GM12875 (cell line): ENCODE results near the gene SLC38A11.
"Not testable (repeated sequence)": the region's sequence is repeated elsewhere in the genome, so short reads cannot be mapped to it uniquely, and the experiment has no call there.

Experiments used
- H3K4me3 ChIP-seq: one replicate; pipeline ENCODE4 v1.5.1; 2011; ENCODE audit warnings: low read depth, low read length, control low read depth
- TF ChIP-seq, protein P1 (sequence below): IDR thresholded peaks from 2 replicates; pipeline ENCODE4 v1.5.1; 2011; ENCODE audit warnings: low read depth, mild to moderate bottlenecking, control low read depth, inconsistent platforms, low read length, moderate library complexity, borderline replicate concordance; ENCODE audit not compliant: insufficient read depth

SLC38A11 gene

DNA sequence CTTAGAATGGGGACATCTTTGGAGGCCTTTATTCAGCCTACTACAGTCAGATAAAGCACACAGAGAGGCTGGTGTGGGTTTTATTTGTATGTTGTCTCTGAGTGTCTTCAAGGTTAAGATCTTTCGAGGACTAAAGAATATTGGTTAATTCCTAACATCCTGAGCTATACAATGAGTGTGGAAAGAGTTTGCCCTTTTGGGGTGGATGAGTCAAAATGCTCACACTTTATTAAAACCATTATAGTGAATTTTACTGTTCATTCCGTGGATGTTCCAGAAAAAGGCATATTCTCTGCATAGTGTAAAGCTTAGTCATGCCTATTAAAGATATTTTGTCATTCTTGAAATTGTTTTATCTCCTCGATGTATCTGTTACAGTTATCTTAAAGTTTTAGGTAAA is 29.1 kb upstream of the SLC38A11 start:
- no peak overlapping the region for H3K4me3 ChIP-seq
- TF ChIP-seq, protein P1, sequence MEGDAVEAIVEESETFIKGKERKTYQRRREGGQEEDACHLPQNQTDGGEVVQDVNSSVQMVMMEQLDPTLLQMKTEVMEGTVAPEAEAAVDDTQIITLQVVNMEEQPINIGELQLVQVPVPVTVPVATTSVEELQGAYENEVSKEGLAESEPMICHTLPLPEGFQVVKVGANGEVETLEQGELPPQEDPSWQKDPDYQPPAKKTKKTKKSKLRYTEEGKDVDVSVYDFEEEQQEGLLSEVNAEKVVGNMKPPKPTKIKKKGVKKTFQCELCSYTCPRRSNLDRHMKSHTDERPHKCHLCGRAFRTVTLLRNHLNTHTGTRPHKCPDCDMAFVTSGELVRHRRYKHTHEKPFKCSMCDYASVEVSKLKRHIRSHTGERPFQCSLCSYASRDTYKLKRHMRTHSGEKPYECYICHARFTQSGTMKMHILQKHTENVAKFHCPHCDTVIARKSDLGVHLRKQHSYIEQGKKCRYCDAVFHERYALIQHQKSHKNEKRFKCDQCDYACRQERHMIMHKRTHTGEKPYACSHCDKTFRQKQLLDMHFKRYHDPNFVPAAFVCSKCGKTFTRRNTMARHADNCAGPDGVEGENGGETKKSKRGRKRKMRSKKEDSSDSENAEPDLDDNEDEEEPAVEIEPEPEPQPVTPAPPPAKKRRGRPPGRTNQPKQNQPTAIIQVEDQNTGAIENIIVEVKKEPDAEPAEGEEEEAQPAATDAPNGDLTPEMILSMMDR, result no peak

DNA sequence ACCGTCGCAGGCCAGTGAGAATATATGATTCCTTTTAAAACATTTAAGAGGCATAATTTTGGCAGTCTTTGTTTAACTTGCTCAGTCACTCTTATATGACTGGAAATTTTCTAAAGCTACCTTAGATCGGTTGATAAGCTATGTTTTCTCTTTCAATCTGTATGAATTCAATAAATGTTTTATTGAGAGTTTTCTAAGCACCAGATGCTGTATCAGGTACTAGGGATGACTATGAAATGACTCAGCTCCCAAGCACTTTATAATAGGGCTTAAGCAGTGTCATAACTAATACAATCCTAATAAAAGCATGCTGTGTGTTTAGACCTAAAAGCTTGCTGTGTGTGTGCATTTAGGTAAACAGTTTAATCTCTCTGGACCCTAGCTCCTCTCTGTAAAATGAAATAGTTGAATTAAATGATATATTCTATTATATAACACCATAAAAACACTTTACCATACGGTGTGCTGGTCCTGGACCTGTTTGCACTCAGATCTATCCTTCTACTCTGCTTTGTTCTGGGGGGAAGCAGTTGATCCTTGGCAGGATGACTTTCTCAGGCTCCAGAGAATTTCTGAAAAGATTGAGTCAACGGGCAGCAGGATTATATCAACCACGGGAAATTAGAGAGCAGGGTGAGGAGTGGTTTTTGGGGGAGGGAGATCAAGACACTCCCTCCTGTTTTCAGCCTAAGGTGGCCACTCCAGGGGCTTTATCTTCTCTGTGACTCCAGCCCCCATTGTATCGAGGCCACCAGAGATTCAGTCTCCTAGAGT is 26.1 kb upstream of the SLC38A11 start:
- TF ChIP-seq, protein P1, result no peak
- no peak overlapping the region for H3K4me3 ChIP-seq

DNA sequence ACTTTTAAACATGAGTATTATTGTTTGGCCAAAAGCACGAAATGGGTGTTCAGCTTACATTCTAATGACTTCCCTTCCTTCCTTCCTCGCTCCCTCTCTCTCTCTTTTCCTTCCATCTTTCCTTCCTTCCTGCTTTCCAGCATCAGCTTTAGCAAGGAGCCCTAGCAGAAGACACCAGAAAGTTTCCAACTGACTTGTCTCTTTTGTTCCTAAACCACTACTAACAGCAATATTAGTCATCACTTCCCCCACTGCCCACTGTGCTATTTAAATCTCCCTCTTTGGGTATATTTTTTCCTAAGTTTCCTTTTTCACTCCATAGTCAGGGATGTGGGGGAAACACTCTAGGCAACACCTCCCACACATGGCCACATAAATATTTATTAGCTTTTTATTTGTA is 25.4 kb upstream of the SLC38A11 start:
- H3K4me3 ChIP-seq, result not testable (repeated sequence)

GRCh38 chr2:164979113-164979512 is 23.8 kb upstream of the SLC38A11 start:
- TF ChIP-seq, protein P1, result no peak
- H3K4me3 ChIP-seq, result no peak overlapping the region

DNA sequence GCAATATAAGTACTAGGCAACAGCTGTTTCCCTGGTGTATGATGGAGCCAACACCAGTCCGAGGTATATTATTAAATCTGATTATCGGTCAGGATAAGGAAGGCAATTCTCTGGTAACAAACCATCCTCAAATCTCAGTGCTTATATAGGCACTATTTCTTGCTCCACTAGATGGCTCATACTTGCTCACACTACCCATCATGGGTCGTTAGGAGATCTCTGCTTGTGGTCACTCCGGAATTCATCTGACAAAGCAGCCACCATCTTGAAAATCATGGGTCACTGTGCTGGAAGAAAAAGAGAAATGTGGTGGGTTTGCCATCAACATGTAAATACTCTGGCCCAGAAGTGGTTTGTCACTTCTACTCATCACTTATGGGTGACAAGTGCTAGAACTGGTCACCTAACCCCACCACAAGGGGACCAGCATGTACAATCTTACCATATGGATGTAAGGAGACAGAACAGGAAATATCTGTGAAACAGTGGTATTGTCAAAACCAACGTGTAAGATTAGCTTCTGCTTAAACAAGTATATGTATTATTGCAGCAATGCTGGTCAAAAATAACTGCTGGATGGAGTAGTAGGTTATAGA is 21.6 kb upstream of the SLC38A11 start:
- H3K4me3 ChIP-seq, result not testable (repeated sequence)

- no peak overlapping the region for H3K4me3 ChIP-seq
- TF ChIP-seq, protein P1, result no peak
Measured at GRCh38 chr2:164976301-164976700, 21.0 kb upstream of the SLC38A11 start.

DNA sequence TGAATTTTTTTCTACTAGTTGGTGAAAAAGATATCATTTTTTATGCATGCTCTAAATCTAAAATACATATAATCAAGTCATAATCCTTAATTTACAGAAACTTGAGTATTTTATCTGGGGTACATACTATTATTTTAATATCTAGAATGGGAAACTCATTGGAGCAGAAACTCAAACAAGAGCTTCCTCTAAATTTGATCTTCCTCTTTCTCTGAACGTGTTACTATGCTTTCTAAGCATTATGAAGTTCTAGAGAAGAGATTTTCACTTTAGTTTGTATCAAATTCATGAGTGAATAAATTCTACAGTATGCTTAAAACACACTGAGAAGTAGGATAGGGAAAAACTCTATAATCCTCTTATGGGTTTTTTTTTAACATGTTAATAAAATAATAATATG is 20.6 kb upstream of the SLC38A11 start:
- TF ChIP-seq, protein P1, result no peak
- no peak overlapping the region for H3K4me3 ChIP-seq

DNA sequence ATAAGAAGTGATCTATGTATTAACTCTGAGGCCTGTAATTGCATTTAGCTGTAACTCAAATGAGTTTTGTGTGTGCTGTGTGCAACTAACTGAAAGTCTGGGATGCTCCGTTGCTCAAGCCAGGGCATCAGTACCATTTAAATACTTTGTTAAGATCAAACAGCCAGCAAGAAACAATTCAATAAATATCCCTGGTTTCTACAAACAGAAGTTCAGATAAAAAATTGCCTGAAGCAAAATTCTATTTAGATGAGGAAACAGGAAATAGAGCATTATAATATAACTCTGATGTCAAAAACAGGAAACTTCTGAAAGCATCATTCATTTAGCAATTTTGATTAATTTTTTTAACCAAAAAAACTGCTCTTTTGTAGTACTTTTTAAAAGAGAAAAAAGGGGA is 18.9 kb upstream of the SLC38A11 start:
- TF ChIP-seq, protein P1, result no peak
- no peak overlapping the region for H3K4me3 ChIP-seq
